K562 (cell line): ENCODE data around the gene SEC22C. TPM values are rescaled to one million over a fixed set of nuclear protein-coding genes. Genes with fewer than 3 reads are reported as not detected.

Source experiments
- CHD1 ChIP-seq: fragments of 200-600 bp; sonication (generic); IDR thresholded peaks from one replicate; pipeline ENCODE4 v1.6.1; 2012; ENCODE audit warnings: mild to moderate bottlenecking, moderate library complexity, low read length, inconsistent platforms
- GTF2A2 ChIP-seq: IDR thresholded peaks from 2 replicates; pipeline ENCODE4 v1.6.1; 2016; ENCODE audit warnings: mild to moderate bottlenecking, missing genetic modification characterization, missing compliant biosample characterization
- HDAC3 ChIP-seq: fragments of 450-650 bp; IDR thresholded peaks from 2 replicates; pipeline ENCODE4 v1.6.1; 2018; ENCODE audit warnings: borderline replicate concordance, mild to moderate bottlenecking, moderate library complexity; ENCODE audit not compliant: partially characterized antibody
- HOXB6 ChIP-seq: fragments of 250-450 bp; sonication (Bioruptor Pico); IDR thresholded peaks from 2 replicates; pipeline ENCODE4 v1.5.1; 2022; ENCODE audit warnings: mild to moderate bottlenecking, borderline replicate concordance
- KLF13 ChIP-seq: fragments of 450-650 bp; IDR thresholded peaks from 2 replicates; pipeline ENCODE4 v1.6.1; 2016; ENCODE audit warnings: missing genetic modification characterization, low read depth, mild to moderate bottlenecking, missing compliant biosample characterization, moderate library complexity, borderline replicate concordance
- MAX ChIP-seq: sonication (generic); formaldehyde crosslinking; IDR thresholded peaks from 2 replicates; pipeline ENCODE4 v1.9.0; 2022; ENCODE audit warnings: mild to moderate bottlenecking, missing genetic modification reagents
- NR2C1 ChIP-seq, 2 experiments: fragments of 450-650 bp; IDR thresholded peaks; 2 replicates each; pipeline ENCODE4 v1.6.1; 2017; ENCODE audit warnings: mild to moderate bottlenecking in 2 of 2, antibody characterized with exemption in 1 of 2, inconsistent platforms in 1 of 2, missing compliant biosample characterization in 1 of 2, missing genetic modification characterization in 1 of 2
- SP1 ChIP-seq: sonication (generic); formaldehyde crosslinking; IDR thresholded peaks from 2 replicates; pipeline ENCODE4 v1.8.1; 2022; ENCODE audit warnings: mild to moderate bottlenecking, missing genetic modification reagents
- USF1 ChIP-seq: sonication (generic); formaldehyde crosslinking; IDR thresholded peaks from 2 replicates; pipeline ENCODE4 v1.9.0; 2022; ENCODE audit warnings: mild to moderate bottlenecking, missing genetic modification reagents
- VEZF1 ChIP-seq: fragments of 200-800 bp; sonication (Bioruptor generic); IDR thresholded peaks from 2 replicates; pipeline ENCODE4 v1.6.1; 2017; ENCODE audit warnings: missing genetic modification characterization, missing compliant biosample characterization
- ZBTB11 ChIP-seq, 3 experiments: fragments of 200-800 bp in 1 of 3; fragments of 250-450 bp in 1 of 3; fragments of 450-650 bp in 1 of 3; sonication (Bioruptor Pico) in 1 of 3; sonication (Bioruptor generic) in 1 of 3; formaldehyde crosslinking in 1 of 3; IDR thresholded peaks; 2 replicates each; pipeline versions ENCODE4 v1.6.1 to v1.8.0; 2016 to 2022; ENCODE audit warnings: mild to moderate bottlenecking in 2 of 3, missing genetic modification characterization in 2 of 3, missing compliant biosample characterization in 1 of 3, moderate library complexity in 1 of 3
- ZBTB26 ChIP-seq: fragments of 450-650 bp; formaldehyde crosslinking; IDR thresholded peaks from 2 replicates; pipeline ENCODE4 v1.4.0; 2022; ENCODE audit warnings: missing genetic modification characterization
- ZBTB49 ChIP-seq: sonication (generic); formaldehyde crosslinking; IDR thresholded peaks from 2 replicates; pipeline ENCODE4 v1.8.0; 2022; ENCODE audit warnings: missing genetic modification reagents, mild to moderate bottlenecking, borderline replicate concordance
- ZNF133 ChIP-seq: fragments of 250-450 bp; sonication (Bioruptor Pico); IDR thresholded peaks from 2 replicates; pipeline ENCODE4 v1.4.0; 2020; ENCODE audit warnings: mild to moderate bottlenecking
- ZNF23 ChIP-seq: fragments of 250-450 bp; sonication (Bioruptor Pico); IDR thresholded peaks from 2 replicates; pipeline ENCODE4 v1.4.0; 2020; ENCODE audit warnings: mild to moderate bottlenecking
- polyA plus RNA-seq, 8 experiments: library from polyadenylated mRNA; depleted of rRNA in 4 of 8; stranded (reverse) in 5 of 8; unstranded in 3 of 8; fragments of >200 nt; fragmentation: Nextera tagmentation in 2 of 8; fragmentation: Illumina TruSeq in 1 of 8; extraction: Ambion mirVana in 2 of 8; extraction: Trizol in 1 of 8; gene quantifications; 2 replicates each; pipeline versions ENCODE4 v1.2.1 to v1.2.3, GENCODE V29; 2011 to 2014; ENCODE audit warnings: inconsistent platforms in 1 of 8, missing spikeins in 1 of 8
- total RNA-seq, 7 experiments: library from RNA; depleted of rRNA in 6 of 7; stranded (reverse); fragments of >200 nt in 6 of 7; fragmentation: Illumina TruSeq in 2 of 7; extraction: Trizol in 2 of 7; gene quantifications; 2 replicates each; pipeline versions ENCODE4 v1.2.1 to v1.2.3, GENCODE V29; 2011 to 2021; ENCODE audit warnings: low replicate concordance in 1 of 7

The SEC22C gene
- total and polyA plus RNA-seq, 9 of the 15 experiments (the other 6 are each of a cell fraction or from before 2014, with no cell fraction given): 35.6 to 68.4 (median 50.7) TPM

- TF ChIP-seq SP1 (CRISPR knock-in tag) (peak; percentile 97), USF1 (CRISPR knock-in tag) (peak; percentile 63), ZNF133 (CRISPR knock-in tag) (peak; percentile 57; the same call in 1 of the 2 replicates), ZBTB11 (CRISPR knock-in tag; IDR thresholded peaks at IDR 0.05) (no peak), KLF13 (tag) (peak; percentile 98), ZNF23 (no peak), HOXB6 (peak; percentile 46; the same call in 1 of the 2 replicates), HDAC3 (no peak), ZBTB49 (no peak), NR2C1 (IDR thresholded peaks at IDR 0.05) (no peak), NR2C1 (tag; IDR thresholded peaks at IDR 0.05) (no peak), MAX (peak; percentile 84), VEZF1 (CRISPR knock-in tag) (peak; percentile 99), ZBTB26 (CRISPR knock-in tag) (no peak), CHD1 (no peak), GTF2A2 (no peak; the same call in 1 of the 2 replicates)
These were observed 18.6 kb upstream of the SEC22C start, which contains the start of gene NKTR (continued) for GRCh38 chr3:42600111-42600957.
